Panc1 (cell line): ENCODE measurements around the gene CHI3L1.

Source experiments
- CTCF ChIP-seq: fragments of 450-650 bp; IDR thresholded peaks from 2 replicates; pipeline ENCODE4 v1.5.1; 2017; ENCODE audit warnings: mild to moderate bottlenecking
- SIN3A ChIP-seq: IDR thresholded peaks from 2 replicates; pipeline ENCODE4 v1.6.1; 2012; ENCODE audit warnings: low read depth, mild to moderate bottlenecking, low read length, moderate library complexity, borderline replicate concordance; ENCODE audit not compliant: insufficient read depth
- TF ChIP-seq, protein P1 (sequence below), 2 experiments: IDR thresholded peaks; 2 replicates each; pipeline ENCODE4 v1.6.1; 2011 to 2012; ENCODE audit warnings: low read depth in 2 of 2, control low read depth in 1 of 2, low read length in 1 of 2, mild to moderate bottlenecking in 1 of 2, moderate library complexity in 1 of 2; ENCODE audit not compliant: insufficient read depth in 1 of 2

- no peak for TF ChIP-seq CTCF
- TF ChIP-seq SIN3A: no peak
- TF ChIP-seq, protein P1, sequence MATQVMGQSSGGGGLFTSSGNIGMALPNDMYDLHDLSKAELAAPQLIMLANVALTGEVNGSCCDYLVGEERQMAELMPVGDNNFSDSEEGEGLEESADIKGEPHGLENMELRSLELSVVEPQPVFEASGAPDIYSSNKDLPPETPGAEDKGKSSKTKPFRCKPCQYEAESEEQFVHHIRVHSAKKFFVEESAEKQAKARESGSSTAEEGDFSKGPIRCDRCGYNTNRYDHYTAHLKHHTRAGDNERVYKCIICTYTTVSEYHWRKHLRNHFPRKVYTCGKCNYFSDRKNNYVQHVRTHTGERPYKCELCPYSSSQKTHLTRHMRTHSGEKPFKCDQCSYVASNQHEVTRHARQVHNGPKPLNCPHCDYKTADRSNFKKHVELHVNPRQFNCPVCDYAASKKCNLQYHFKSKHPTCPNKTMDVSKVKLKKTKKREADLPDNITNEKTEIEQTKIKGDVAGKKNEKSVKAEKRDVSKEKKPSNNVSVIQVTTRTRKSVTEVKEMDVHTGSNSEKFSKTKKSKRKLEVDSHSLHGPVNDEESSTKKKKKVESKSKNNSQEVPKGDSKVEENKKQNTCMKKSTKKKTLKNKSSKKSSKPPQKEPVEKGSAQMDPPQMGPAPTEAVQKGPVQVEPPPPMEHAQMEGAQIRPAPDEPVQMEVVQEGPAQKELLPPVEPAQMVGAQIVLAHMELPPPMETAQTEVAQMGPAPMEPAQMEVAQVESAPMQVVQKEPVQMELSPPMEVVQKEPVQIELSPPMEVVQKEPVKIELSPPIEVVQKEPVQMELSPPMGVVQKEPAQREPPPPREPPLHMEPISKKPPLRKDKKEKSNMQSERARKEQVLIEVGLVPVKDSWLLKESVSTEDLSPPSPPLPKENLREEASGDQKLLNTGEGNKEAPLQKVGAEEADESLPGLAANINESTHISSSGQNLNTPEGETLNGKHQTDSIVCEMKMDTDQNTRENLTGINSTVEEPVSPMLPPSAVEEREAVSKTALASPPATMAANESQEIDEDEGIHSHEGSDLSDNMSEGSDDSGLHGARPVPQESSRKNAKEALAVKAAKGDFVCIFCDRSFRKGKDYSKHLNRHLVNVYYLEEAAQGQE (IDR thresholded peaks at IDR 0.05; ENCODE audit: insufficient read depth in 1 of 2, low read depth in 2 of 2, low read length in 1 of 2): no peak
Observed at GRCh38 chr1:203211812-203212211, 25.3 kb upstream of the CHI3L1 start.
